ENCODE data around the gene SLC25A53. TPM values are rescaled to one million over a fixed set of nuclear protein-coding genes. Genes with fewer than 3 reads are reported as not detected.

Gene SLC25A53
- polyA plus RNA-seq, 2 of the 4 experiments (the other 2 are of a cell fraction), result 4.6 to 5.0 TPM

GRCh38 chrX:104141087-104141760, 15.6 kb downstream of the SLC25A53 start (continued):
- TF ChIP-seq ATOH8 (CRISPR knock-in tag; IDR thresholded peaks at IDR 0.05; ENCODE audit: low read depth), result no peak
- TF ChIP-seq ZSCAN20 (CRISPR knock-in tag; IDR thresholded peaks at IDR 0.05), result no peak
- no peak for TF ChIP-seq CTCF (IDR thresholded peaks at IDR 0.05)
- TF ChIP-seq POLR2AphosphoS2 (conservative IDR thresholded peaks at IDR 0.05; ENCODE audit: low read length), result no peak
- TF ChIP-seq E2F6 (IDR thresholded peaks at IDR 0.05; ENCODE audit: borderline replicate concordance, low read depth), result no peak

DNA sequence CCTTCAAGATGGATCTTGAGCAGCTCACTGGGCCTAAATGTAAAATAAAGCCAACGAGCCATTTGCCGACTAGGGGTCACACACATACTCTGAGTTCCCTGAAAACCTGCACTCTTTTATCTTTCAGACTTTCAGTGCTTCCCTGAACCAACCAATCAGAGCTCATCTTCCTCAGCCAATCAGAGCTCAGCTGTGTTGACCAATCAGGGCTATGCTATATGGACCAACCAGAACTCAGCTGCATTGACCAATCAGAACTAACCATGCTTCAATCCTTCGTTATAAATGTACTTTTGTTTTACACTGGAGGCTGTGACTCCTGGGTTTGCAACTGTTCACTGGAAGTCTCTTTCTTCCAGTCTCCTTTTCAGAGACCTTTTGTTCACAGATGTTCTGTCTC, 19.3 kb downstream of the SLC25A53 start:
- Histone ChIP-seq H3K4me2 (no peak overlapping the region), H3K4me1 (no peaks in the 10 kb centered on the region), H3K27ac (no peak overlapping the region), H3K4me3 (no peak overlapping the region), H3K9me3 (no peaks in the 10 kb centered on the region)
- 85% methylated on average over 3 of the region's 3 CpGs for WGBS (ENCODE audit: missing lambda C conversion rate)
- ChIA-PET POLR2A (interaction anchor here (1.0 kb wide), 1 partner anchor 19 kb away, joined by 3 read pairs; the partner anchor contains the start of gene SLC25A53), CTCF (interaction anchor here (1.0 to 2.6 kb wide), 7 partner anchors 12 to 447 kb away, joined by 3 to 18 read pairs (median 7); no protein-coding TSS in a partner anchor)
- DNase-seq (ENCODE audit: low read depth in 1 of 2, low spot score in 1 of 2), result peak in 1 of 2 experiments; percentile 55
- TF ChIP-seq POLR2AphosphoS2 (conservative IDR thresholded peaks at IDR 0.05; ENCODE audit: low read length), result no peak
- no peak for TF ChIP-seq CTCF (IDR thresholded peaks at IDR 0.05)
- no peak for TF ChIP-seq TP53 (CRISPR knock-in tag; IDR thresholded peaks at IDR 0.05)
- TF ChIP-seq ZNF302 (CRISPR knock-in tag; IDR thresholded peaks at IDR 0.05), result no peak
- TF ChIP-seq RARB (CRISPR knock-in tag; IDR thresholded peaks at IDR 0.05), result no peak
- no peak for TF ChIP-seq NR3C1 (IDR thresholded peaks at IDR 0.05)
- TF ChIP-seq HOXB5 (CRISPR knock-in tag; IDR thresholded peaks at IDR 0.05), result no peak
- TF ChIP-seq KDM1A (IDR thresholded peaks at IDR 0.05; ENCODE audit: low read depth), result no peak
- TF ChIP-seq HEYL (CRISPR knock-in tag; IDR thresholded peaks at IDR 0.05), result no peak
- TF ChIP-seq, protein P1, sequence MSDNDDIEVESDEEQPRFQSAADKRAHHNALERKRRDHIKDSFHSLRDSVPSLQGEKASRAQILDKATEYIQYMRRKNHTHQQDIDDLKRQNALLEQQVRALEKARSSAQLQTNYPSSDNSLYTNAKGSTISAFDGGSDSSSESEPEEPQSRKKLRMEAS (IDR thresholded peaks at IDR 0.05), result no peak
- TF ChIP-seq ZFP36 (IDR thresholded peaks at IDR 0.05; ENCODE audit: borderline replicate concordance, partially characterized antibody), result no peak
- TF ChIP-seq, protein P2, sequence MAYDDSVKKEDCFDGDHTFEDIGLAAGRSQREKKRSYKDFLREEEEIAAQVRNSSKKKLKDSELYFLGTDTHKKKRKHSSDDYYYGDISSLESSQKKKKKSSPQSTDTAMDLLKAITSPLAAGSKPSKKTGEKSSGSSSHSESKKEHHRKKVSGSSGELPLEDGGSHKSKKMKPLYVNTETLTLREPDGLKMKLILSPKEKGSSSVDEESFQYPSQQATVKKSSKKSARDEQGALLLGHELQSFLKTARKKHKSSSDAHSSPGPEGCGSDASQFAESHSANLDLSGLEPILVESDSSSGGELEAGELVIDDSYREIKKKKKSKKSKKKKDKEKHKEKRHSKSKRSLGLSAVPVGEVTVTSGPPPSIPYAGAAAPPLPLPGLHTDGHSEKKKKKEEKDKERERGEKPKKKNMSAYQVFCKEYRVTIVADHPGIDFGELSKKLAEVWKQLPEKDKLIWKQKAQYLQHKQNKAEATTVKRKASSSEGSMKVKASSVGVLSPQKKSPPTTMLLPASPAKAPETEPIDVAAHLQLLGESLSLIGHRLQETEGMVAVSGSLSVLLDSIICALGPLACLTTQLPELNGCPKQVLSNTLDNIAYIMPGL (CRISPR knock-in tag; IDR thresholded peaks at IDR 0.05; ENCODE audit: borderline replicate concordance), result no peak
- TF ChIP-seq FOSL2 (IDR thresholded peaks at IDR 0.05), result no peak
- no peak for TF ChIP-seq FOSL2 (CRISPR knock-in tag; IDR thresholded peaks at IDR 0.05)
- no peak for TF ChIP-seq HOXA7 (CRISPR knock-in tag; IDR thresholded peaks at IDR 0.05)
- TF ChIP-seq CEBPB (IDR thresholded peaks at IDR 0.05), result no peak
- TF ChIP-seq KDM5A (IDR thresholded peaks at IDR 0.05), result no peak
- TF ChIP-seq CBX2 (IDR thresholded peaks at IDR 0.05; ENCODE audit: borderline replicate concordance, low read depth), result no peak
- TF ChIP-seq HDAC2 (IDR thresholded peaks at IDR 0.05), result no peak
- ATAC-seq, result peak in 1 of 2 experiments; percentile 60; a peak in 3 of 6 replicates
- peak; percentile 70 for FAIRE-seq

Measured in A549 (cell line).